ENCODE data around the gene GPR162.

DNA sequence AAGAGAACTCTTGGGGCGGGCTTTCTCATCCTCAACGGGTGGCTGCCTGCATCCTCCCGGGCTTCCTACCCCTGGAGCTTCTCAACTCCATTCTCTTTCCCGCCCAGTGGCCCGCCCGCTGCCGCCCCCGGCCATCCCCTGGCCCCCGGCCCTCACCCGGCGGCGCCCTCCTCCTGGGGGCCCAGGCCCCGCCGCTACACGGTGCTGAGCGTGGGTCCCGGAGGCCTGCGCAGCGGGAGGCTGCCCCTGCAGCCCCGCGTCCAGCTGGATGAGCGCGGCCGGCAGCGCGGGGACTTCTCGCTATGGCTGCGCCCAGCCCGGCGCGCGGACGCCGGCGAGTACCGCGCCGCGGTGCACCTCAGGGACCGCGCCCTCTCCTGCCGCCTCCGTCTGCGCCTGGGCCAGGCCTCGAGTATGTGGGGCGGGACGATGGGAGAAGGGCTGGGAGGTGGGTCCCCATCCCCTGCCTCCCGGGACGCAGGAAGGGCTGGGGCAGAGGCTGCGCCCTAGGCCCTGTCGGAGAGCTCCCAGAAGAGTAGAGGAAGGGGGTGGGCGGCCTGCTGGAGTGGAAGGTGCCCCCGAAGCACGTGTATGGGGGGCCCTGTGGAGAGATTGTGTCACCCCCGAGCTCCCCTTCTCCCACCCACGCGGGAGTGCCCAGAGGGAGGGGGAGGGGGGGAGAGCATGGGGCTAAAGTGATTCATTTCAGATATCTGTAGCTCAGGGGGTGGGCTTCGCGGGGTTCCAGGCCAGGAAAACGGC is 47.9 kb upstream of the GPR162 start:
- TF ChIP-seq, protein P1, sequence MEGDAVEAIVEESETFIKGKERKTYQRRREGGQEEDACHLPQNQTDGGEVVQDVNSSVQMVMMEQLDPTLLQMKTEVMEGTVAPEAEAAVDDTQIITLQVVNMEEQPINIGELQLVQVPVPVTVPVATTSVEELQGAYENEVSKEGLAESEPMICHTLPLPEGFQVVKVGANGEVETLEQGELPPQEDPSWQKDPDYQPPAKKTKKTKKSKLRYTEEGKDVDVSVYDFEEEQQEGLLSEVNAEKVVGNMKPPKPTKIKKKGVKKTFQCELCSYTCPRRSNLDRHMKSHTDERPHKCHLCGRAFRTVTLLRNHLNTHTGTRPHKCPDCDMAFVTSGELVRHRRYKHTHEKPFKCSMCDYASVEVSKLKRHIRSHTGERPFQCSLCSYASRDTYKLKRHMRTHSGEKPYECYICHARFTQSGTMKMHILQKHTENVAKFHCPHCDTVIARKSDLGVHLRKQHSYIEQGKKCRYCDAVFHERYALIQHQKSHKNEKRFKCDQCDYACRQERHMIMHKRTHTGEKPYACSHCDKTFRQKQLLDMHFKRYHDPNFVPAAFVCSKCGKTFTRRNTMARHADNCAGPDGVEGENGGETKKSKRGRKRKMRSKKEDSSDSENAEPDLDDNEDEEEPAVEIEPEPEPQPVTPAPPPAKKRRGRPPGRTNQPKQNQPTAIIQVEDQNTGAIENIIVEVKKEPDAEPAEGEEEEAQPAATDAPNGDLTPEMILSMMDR (IDR thresholded peaks at IDR 0.05; ENCODE audit: low read depth, low read length): no peak
- no peak for TF ChIP-seq POLR2A (IDR thresholded peaks at IDR 0.05; ENCODE audit: extremely low read depth, insufficient read length)
- TF ChIP-seq, protein P2, sequence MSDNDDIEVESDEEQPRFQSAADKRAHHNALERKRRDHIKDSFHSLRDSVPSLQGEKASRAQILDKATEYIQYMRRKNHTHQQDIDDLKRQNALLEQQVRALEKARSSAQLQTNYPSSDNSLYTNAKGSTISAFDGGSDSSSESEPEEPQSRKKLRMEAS (IDR thresholded peaks at IDR 0.05; ENCODE audit: low read depth, low read length): no peak

All from NB4 (cell line).